IMR-90 (cell line): ENCODE data around the gene YPEL3. TPM values are rescaled to one million over a fixed set of nuclear protein-coding genes. Genes with fewer than 3 reads are reported as not detected.

Source experiments
- ATAC-seq: fragments of 200-7000 bp; cut with Tn5 transposase; 2 replicates; pipeline ENCODE4 v1.9.1; 2020; ENCODE audit warnings: low read depth, mild to moderate bottlenecking, moderate library complexity
- BruUV-seq: library from RNA; stranded (reverse); fragments of 400-500 nt; replicated peaks from 2 replicates; lab custom pipeline; 2021; lab: Mats Ljungman, UMichigan
- CTCF ChIA-PET: fragments of 300-600 bp; formaldehyde crosslinking; extraction: SDS; loops from one replicate; lab custom pipeline; 2021; ENCODE audit warnings: antibody characterized with exemption; lab: Yijun Ruan, JAX
- POLR2A ChIA-PET: fragments of 300-600 bp; sonication (Branson Sonifier 250); formaldehyde crosslinking; loops from one replicate; lab custom pipeline; 2022; ENCODE audit warnings: antibody characterized with exemption; ENCODE audit not compliant: unreplicated experiment; lab: Charles Lee
- DNase-seq: peaks from one replicate; pipeline ENCODE4 v3.0.0; 2013
- H2AFZ ChIP-seq: replicated peaks from 2 replicates; pipeline ENCODE3; 2013; ENCODE audit warnings: low read length, mild to moderate bottlenecking; ENCODE audit not compliant: poor library complexity
- H2AK5ac ChIP-seq: 2 replicates; pipeline ENCODE4 v1.6.1; 2013; ENCODE audit warnings: low read depth, low read length, inconsistent platforms
- H2AK9ac ChIP-seq: replicated peaks from 2 replicates; pipeline ENCODE3; 2013; ENCODE audit warnings: mild to moderate bottlenecking, low read depth, low read length, moderate library complexity; ENCODE audit not compliant: poor library complexity
- H2BK120ac ChIP-seq: 2 replicates; pipeline ENCODE4 v1.6.1; 2013; ENCODE audit warnings: low read depth, low read length, inconsistent platforms
- H2BK15ac ChIP-seq: 3 replicates; pipeline ENCODE4 v1.6.1; 2013; ENCODE audit warnings: low read depth, low read length, inconsistent platforms
- H2BK20ac ChIP-seq: 2 replicates; pipeline ENCODE4 v1.6.1; 2013; ENCODE audit warnings: low read depth, mild to moderate bottlenecking, inconsistent platforms, low read length, moderate library complexity
- H2BK5ac ChIP-seq: 2 replicates; pipeline ENCODE4 v1.6.1; 2013; ENCODE audit warnings: mild to moderate bottlenecking, low read depth, low read length, inconsistent platforms; ENCODE audit not compliant: poor library complexity, severe bottlenecking
- H3K14ac ChIP-seq: replicated peaks from 2 replicates; pipeline ENCODE4 v1.6.1; 2013; ENCODE audit warnings: low read depth, low read length, inconsistent platforms
- H3K18ac ChIP-seq: 2 replicates; pipeline ENCODE4 v1.6.1; 2013; ENCODE audit warnings: low read depth, low read length, control low read depth
- H3K23ac ChIP-seq: 2 replicates; pipeline ENCODE4 v1.6.1; 2013; ENCODE audit warnings: low read depth, low read length, inconsistent platforms
- H3K27ac ChIP-seq: 2 replicates; pipeline ENCODE4 v1.5.1; 2013; ENCODE audit warnings: mild to moderate bottlenecking, control low read depth, low read length; ENCODE audit not compliant: insufficient read depth
- H3K27me3 ChIP-seq: 2 replicates; pipeline ENCODE4 v1.6.1; 2013; ENCODE audit warnings: low read length; ENCODE audit not compliant: control insufficient read depth, insufficient read depth
- H3K36me3 ChIP-seq: 2 replicates; pipeline ENCODE4 v1.6.1; 2013; ENCODE audit warnings: low read length, mixed read lengths; ENCODE audit not compliant: control insufficient read depth, insufficient read depth
- H3K4ac ChIP-seq: 2 replicates; pipeline ENCODE4 v1.6.1; 2013; ENCODE audit warnings: low read depth, low read length, inconsistent platforms
- H3K4me1 ChIP-seq: 2 replicates; pipeline ENCODE4 v1.6.1; 2013; ENCODE audit warnings: low read length, mixed read lengths; ENCODE audit not compliant: control insufficient read depth, insufficient read depth
- H3K4me2 ChIP-seq: 2 replicates; pipeline ENCODE4 v1.6.1; 2013; ENCODE audit warnings: low read depth, mild to moderate bottlenecking, control low read depth, low read length, moderate library complexity
- H3K4me3 ChIP-seq: 2 replicates; pipeline ENCODE4 v1.5.1; 2013; ENCODE audit warnings: low read depth, mild to moderate bottlenecking, control low read depth, low read length, moderate library complexity; ENCODE audit not compliant: insufficient read depth
- H3K56ac ChIP-seq: 2 replicates; pipeline ENCODE4 v1.6.1; 2013; ENCODE audit warnings: low read length, inconsistent platforms; ENCODE audit not compliant: insufficient read depth; ENCODE audit errors: extremely low read depth
- H3K79me1 ChIP-seq, 2 experiments: 2 replicates each; pipeline ENCODE4 v1.6.1; 2013; ENCODE audit warnings: low read length in 2 of 2, inconsistent platforms in 1 of 2, low read depth in 1 of 2
- H3K9ac ChIP-seq: 2 replicates; pipeline ENCODE4 v1.6.1; 2013; ENCODE audit warnings: low read depth, low read length, control low read depth
- H3K9me1 ChIP-seq: 2 replicates; pipeline ENCODE4 v1.6.1; 2013; ENCODE audit warnings: low read length, inconsistent platforms; ENCODE audit not compliant: insufficient read depth
- H3K9me3 ChIP-seq: 2 replicates; pipeline ENCODE4 v1.6.1; 2013; ENCODE audit warnings: low read length; ENCODE audit not compliant: control insufficient read depth, insufficient read depth
- H4K20me1 ChIP-seq: 2 replicates; pipeline ENCODE4 v1.6.1; 2013; ENCODE audit warnings: low read length, inconsistent platforms; ENCODE audit not compliant: insufficient read depth
- H4K5ac ChIP-seq: 2 replicates; pipeline ENCODE4 v1.6.1; 2013; ENCODE audit warnings: mild to moderate bottlenecking, low read depth, low read length, control low read depth
- H4K8ac ChIP-seq, 2 experiments: 2 replicates each; pipeline ENCODE4 v1.6.1; 2013; ENCODE audit warnings: low read depth in 2 of 2, low read length in 2 of 2, control low read depth in 1 of 2, inconsistent platforms in 1 of 2
- H4K91ac ChIP-seq: 2 replicates; pipeline ENCODE4 v1.6.1; 2013; ENCODE audit warnings: low read depth, low read length, inconsistent platforms; ENCODE audit not compliant: insufficient read depth
- BHLHE40 ChIP-seq: fragments of 150-350 bp; IDR thresholded peaks from 2 replicates; pipeline ENCODE4 v1.6.1; 2016; ENCODE audit warnings: mild to moderate bottlenecking, low read depth, low read length
- ELK1 ChIP-seq: fragments of 150-350 bp; IDR thresholded peaks from 2 replicates; pipeline ENCODE4 v1.6.1; 2016; ENCODE audit warnings: low read depth, mild to moderate bottlenecking, low read length, moderate library complexity, borderline replicate concordance
- MAFK ChIP-seq: IDR thresholded peaks from 2 replicates; pipeline ENCODE4 v1.6.1; 2012; ENCODE audit warnings: low read depth, low read length, improper control_type of control experiment
- MAZ ChIP-seq: IDR thresholded peaks from 2 replicates; pipeline ENCODE4 v1.6.1; 2012; ENCODE audit warnings: low read depth, mild to moderate bottlenecking, low read length, improper control_type of control experiment, moderate library complexity, borderline replicate concordance
- POLR2A ChIP-seq: IDR thresholded peaks from 2 replicates; pipeline ENCODE4 v1.6.1; 2012; ENCODE audit warnings: mild to moderate bottlenecking, low read depth, low read length
- WGBS, 2 experiments: methylation state at CpG; one replicate each; pipeline versions ENCODE4 v1.1.5 to v1.1.7; 2013; ENCODE audit warnings: missing lambda C conversion rate in 2 of 2; ENCODE audit not compliant: insufficient read length in 1 of 2; ENCODE audit errors: extremely low coverage in 2 of 2; 5-methylcytosine and 5-hydroxymethylcytosine counted together
- dilution Hi-C: fragments of 300-500 bp; cut with HindIII; formaldehyde crosslinking; loops from one replicate; pipeline ENCODE4 v1.14.3; 2018; ENCODE audit warnings: low sequenced_read_pairs; ENCODE audit not compliant: unreplicated experiment
- in situ Hi-C: fragments of 300-500 bp; cut with MboI; formaldehyde crosslinking; loops from 3 replicates; pipeline ENCODE4 v1.14.3; 2019; ENCODE audit warnings: low sequenced_read_pairs, inconsistent platforms, mixed read lengths
- intact Hi-C: fragments of 100-400 bp; cut with micrococcal nuclease; formaldehyde crosslinking; loops from 2 replicates; pipeline ENCODE4 v1.10.0; 2022
- polyA plus RNA-seq, 3 experiments: library from polyadenylated mRNA; depleted of rRNA; stranded (reverse); fragments of >200 nt; gene quantifications; 2 replicates each; pipeline ENCODE4 v1.2.3, GENCODE V29; 2012; ENCODE audit warnings: low replicate concordance in 1 of 3
- total RNA-seq: library from RNA; depleted of rRNA; stranded (reverse); fragments of >200 nt; gene quantifications from 2 replicates; pipeline ENCODE4 v1.2.3, GENCODE V29; 2012

The YPEL3 gene
- total and polyA plus RNA-seq, 2 of the 4 experiments (the other 2 are of a cell fraction), result 1.1 to 25.6 TPM

GRCh38 chr16:30068333-30068732 lies 27.7 kb downstream of the YPEL3 start:
- WGBS, 2 experiments, result 83% methylated on average over 2 of the region's 9 CpGs; no CpG with 5 or more reads in 1 of the 2 experiments
- ATAC-seq, result no peak

More at GRCh38 chr16:30068333-30068732, 27.7 kb downstream of the YPEL3 start:
- peak overlapping the region; percentile 22; the same call in 1 of the 2 replicates for H3K9ac ChIP-seq
- no peak overlapping the region for H4K5ac ChIP-seq
- no peak for DNase-seq
- H3K9me1 ChIP-seq, result peaks cover 22% of the 10 kb centered on the region
- no peak overlapping the region for H3K18ac ChIP-seq
- no peak overlapping the region; the same call in 1 of the 2 replicates for H3K4me3 ChIP-seq
- peaks cover 28 to 64% of the 10 kb centered on the region in 2 experiments for H3K79me1 ChIP-seq
- no peak overlapping the region for H2BK120ac ChIP-seq
- H3K23ac ChIP-seq, result 0 out of 2 replicates have a peak overlapping the region, but pooled peaks have one; percentile 72
- peak overlapping the region; percentile 1 for H2AFZ ChIP-seq
- H3K4me1 ChIP-seq, result peaks cover 30% of the 10 kb centered on the region
- H2AK9ac ChIP-seq, result peak overlapping the region; percentile 3
- peaks cover 61% of the 10 kb centered on the region for H3K36me3 ChIP-seq
- dilution Hi-C loops (no loop called here), intact Hi-C loops (no loop called here), in situ Hi-C loops (no loop called here)
- no TSS peak for BruUV-seq
- peaks cover 65% of the 10 kb centered on the region for H4K20me1 ChIP-seq
- no peak overlapping the region for H4K8ac ChIP-seq
- H2BK20ac ChIP-seq, result no peak overlapping the region
- no peak overlapping the region for H3K4ac ChIP-seq
- no peaks in the 10 kb centered on the region for H3K9me3 ChIP-seq
- H2AK5ac ChIP-seq, result no peak overlapping the region
- H3K27me3 ChIP-seq, result no peaks in the 10 kb centered on the region
- 0 out of 2 replicates have a peak overlapping the region, but pooled peaks have one; percentile 3 for H3K27ac ChIP-seq
- H2BK15ac ChIP-seq, result no peak overlapping the region
- no peak overlapping the region for H2BK5ac ChIP-seq
- no peak overlapping the region for H4K91ac ChIP-seq
- no peak for TF ChIP-seq BHLHE40
- TF ChIP-seq POLR2A, result no peak
- TF ChIP-seq ELK1, result no peak
- TF ChIP-seq MAZ, result no peak
- no peak for TF ChIP-seq MAFK
- CTCF ChIA-PET, result no interaction called here
- H3K4me2 ChIP-seq, result peak overlapping the region; percentile 31; the same call in 1 of the 2 replicates
- POLR2A ChIA-PET, result no interaction called here
- no peak overlapping the region for H3K14ac ChIP-seq
- H3K56ac ChIP-seq, result no peak overlapping the region
